ENCODE results near the gene CEP131.

CEP131 gene

DNA sequence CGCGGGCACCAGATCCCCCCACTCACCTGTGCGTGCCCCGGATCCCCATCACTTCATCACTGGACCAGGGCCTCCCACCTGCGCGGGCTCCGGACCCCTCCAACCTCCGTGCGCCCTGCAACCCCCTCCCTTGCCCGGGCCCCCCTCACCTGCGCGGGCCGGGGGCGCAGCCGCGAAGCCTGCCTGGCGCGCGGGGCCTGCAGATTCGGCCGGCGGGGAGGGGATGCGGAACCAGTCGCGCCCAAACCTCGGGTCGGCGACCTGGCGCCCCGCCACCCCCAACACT, 202 bp downstream of the CEP131 start:
- ATAC-seq (ENCODE audit: low read depth): no peak
- H3K27me3 ChIP-seq (ENCODE audit: insufficient read depth, poor library complexity, severe bottlenecking): no peaks in the 10 kb centered on the region
- H3K27ac ChIP-seq (ENCODE audit: poor library complexity, severe bottlenecking): no peak overlapping the region
- H3K36me3 ChIP-seq (ENCODE audit: low read depth): peaks cover 10% of the 10 kb centered on the region
- DNase-seq (ENCODE audit: low spot score): no peak
- peaks cover 4% of the 10 kb centered on the region for H3K4me1 ChIP-seq (ENCODE audit: insufficient read depth, poor library complexity, severe bottlenecking)
- peaks cover 3% of the 10 kb centered on the region for H3K9me3 ChIP-seq (ENCODE audit: severe bottlenecking)
- TF ChIP-seq, protein P1, sequence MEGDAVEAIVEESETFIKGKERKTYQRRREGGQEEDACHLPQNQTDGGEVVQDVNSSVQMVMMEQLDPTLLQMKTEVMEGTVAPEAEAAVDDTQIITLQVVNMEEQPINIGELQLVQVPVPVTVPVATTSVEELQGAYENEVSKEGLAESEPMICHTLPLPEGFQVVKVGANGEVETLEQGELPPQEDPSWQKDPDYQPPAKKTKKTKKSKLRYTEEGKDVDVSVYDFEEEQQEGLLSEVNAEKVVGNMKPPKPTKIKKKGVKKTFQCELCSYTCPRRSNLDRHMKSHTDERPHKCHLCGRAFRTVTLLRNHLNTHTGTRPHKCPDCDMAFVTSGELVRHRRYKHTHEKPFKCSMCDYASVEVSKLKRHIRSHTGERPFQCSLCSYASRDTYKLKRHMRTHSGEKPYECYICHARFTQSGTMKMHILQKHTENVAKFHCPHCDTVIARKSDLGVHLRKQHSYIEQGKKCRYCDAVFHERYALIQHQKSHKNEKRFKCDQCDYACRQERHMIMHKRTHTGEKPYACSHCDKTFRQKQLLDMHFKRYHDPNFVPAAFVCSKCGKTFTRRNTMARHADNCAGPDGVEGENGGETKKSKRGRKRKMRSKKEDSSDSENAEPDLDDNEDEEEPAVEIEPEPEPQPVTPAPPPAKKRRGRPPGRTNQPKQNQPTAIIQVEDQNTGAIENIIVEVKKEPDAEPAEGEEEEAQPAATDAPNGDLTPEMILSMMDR (IDR thresholded peaks at IDR 0.05; ENCODE audit: poor library complexity, severe bottlenecking): no peak
- peak overlapping the region; percentile 97 for H3K4me3 ChIP-seq (ENCODE audit: severe bottlenecking)

DNA sequence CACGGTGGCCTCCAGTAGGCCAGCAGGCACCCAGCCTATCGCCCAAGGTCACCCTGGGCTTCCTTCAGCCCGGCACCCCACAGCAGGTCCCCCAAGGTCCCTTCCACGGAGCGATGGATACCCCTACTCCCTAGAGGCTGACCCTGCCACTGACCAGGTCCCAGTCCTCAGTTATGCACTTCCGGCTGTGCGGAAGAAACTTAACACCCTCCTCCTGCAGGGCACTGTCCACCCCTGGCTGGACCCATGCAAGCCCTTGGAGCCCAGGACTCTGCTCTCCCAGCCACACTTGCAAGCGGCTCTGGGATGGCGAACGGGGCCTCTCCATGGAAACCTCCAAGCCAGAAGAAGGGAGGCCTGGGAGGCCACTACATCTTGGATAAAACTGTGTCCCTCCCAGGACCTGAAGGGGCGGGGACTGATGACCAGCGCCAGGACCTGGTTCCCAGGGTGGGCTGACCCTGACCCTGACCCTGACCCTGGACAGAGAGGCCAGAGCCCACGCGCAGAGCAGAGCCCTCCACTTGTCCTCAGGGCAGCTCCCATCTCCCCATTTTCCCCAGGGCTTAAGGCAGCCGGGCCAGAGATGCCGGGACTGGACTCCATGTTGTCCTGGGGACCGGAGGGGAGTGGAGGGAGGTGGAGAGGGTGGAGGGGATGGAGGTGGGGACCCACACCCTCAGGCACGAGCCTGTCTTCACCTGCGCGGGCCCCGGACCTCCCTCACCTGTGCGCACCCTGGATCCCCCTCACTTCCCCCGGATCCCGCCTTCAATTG, 734 bp downstream of the CEP131 start:
- Histone ChIP-seq H3K27me3 (ENCODE audit: insufficient read depth, poor library complexity, severe bottlenecking) (no peaks in the 10 kb centered on the region), H3K4me3 (ENCODE audit: severe bottlenecking) (peak overlapping the region; percentile 97), H3K4me1 (ENCODE audit: insufficient read depth, poor library complexity, severe bottlenecking) (peaks cover 4% of the 10 kb centered on the region), H3K36me3 (ENCODE audit: low read depth) (peaks cover 15% of the 10 kb centered on the region), H3K9me3 (ENCODE audit: severe bottlenecking) (peaks cover 2% of the 10 kb centered on the region), H3K27ac (ENCODE audit: poor library complexity, severe bottlenecking) (no peak overlapping the region)
- DNase-seq (ENCODE audit: low spot score) (no peak), ATAC-seq (ENCODE audit: low read depth) (no peak)
- TF ChIP-seq, protein P1 (IDR thresholded peaks at IDR 0.05; ENCODE audit: poor library complexity, severe bottlenecking): no peak

- H3K27ac ChIP-seq (ENCODE audit: poor library complexity, severe bottlenecking): no peak overlapping the region
- ATAC-seq (ENCODE audit: low read depth) (no peak), DNase-seq (ENCODE audit: low spot score) (no peak)
- peak overlapping the region; percentile 97 for H3K4me3 ChIP-seq (ENCODE audit: severe bottlenecking)
- no peaks in the 10 kb centered on the region for H3K9me3 ChIP-seq (ENCODE audit: severe bottlenecking)
- TF ChIP-seq, protein P1 (IDR thresholded peaks at IDR 0.05; ENCODE audit: poor library complexity, severe bottlenecking): no peak
- no peaks in the 10 kb centered on the region for H3K27me3 ChIP-seq (ENCODE audit: insufficient read depth, poor library complexity, severe bottlenecking)
- H3K36me3 ChIP-seq (ENCODE audit: low read depth): peaks cover 21% of the 10 kb centered on the region
- H3K4me1 ChIP-seq (ENCODE audit: insufficient read depth, poor library complexity, severe bottlenecking): peaks cover 4% of the 10 kb centered on the region
These were observed 1.4 kb downstream of the CEP131 start for GRCh38 chr17:81221371-81221841.

- TF ChIP-seq, protein P1 (IDR thresholded peaks at IDR 0.05; ENCODE audit: poor library complexity, severe bottlenecking): no peak
- H3K4me3 ChIP-seq (ENCODE audit: severe bottlenecking): no peak overlapping the region
- ATAC-seq (ENCODE audit: low read depth) (no peak), DNase-seq (ENCODE audit: low spot score) (no peak)
- no peaks in the 10 kb centered on the region for H3K9me3 ChIP-seq (ENCODE audit: severe bottlenecking)
- peaks cover 28% of the 10 kb centered on the region for H3K36me3 ChIP-seq (ENCODE audit: low read depth)
- peak overlapping the region; percentile 26 for H3K27ac ChIP-seq (ENCODE audit: poor library complexity, severe bottlenecking)
- H3K27me3 ChIP-seq (ENCODE audit: insufficient read depth, poor library complexity, severe bottlenecking): no peaks in the 10 kb centered on the region
- peaks cover 4% of the 10 kb centered on the region for H3K4me1 ChIP-seq (ENCODE audit: insufficient read depth, poor library complexity, severe bottlenecking)
These were observed 3.1 kb downstream of the CEP131 start for GRCh38 chr17:81219476-81220180.

DNA sequence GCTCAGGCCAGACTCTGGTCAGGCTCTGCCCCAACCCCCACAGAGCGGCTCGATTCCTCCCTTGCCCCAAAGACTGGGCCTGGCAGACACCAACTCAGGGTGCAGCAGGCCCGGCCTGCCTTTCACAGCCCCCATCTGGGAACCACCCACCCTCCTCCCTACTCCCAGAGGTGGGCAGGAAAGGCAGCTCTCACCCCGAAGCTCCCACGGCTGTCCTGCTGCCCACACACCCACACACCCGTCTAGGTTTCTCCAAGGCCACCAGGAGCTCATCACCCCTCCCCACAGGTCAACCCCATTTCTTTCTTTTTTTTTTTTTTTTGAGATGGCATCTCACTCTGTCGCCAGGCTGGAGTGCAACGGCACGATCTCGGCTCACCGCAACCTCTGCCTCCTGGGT, 3.8 kb downstream of the CEP131 start:
- no peaks in the 10 kb centered on the region for H3K9me3 ChIP-seq (ENCODE audit: severe bottlenecking)
- H3K27ac ChIP-seq (ENCODE audit: poor library complexity, severe bottlenecking): peak overlapping the region; percentile 26
- peaks cover 4% of the 10 kb centered on the region for H3K4me1 ChIP-seq (ENCODE audit: insufficient read depth, poor library complexity, severe bottlenecking)
- no peaks in the 10 kb centered on the region for H3K27me3 ChIP-seq (ENCODE audit: insufficient read depth, poor library complexity, severe bottlenecking)
- peaks cover 30% of the 10 kb centered on the region for H3K36me3 ChIP-seq (ENCODE audit: low read depth)
- H3K4me3 ChIP-seq (ENCODE audit: severe bottlenecking): no peak overlapping the region
- ATAC-seq (ENCODE audit: low read depth): no peak
- TF ChIP-seq, protein P1 (IDR thresholded peaks at IDR 0.05; ENCODE audit: poor library complexity, severe bottlenecking): no peak
- no peak for DNase-seq (ENCODE audit: low spot score)
